Measurements from ENCODE around the gene LINC00237.

The LINC00237 gene

DNA sequence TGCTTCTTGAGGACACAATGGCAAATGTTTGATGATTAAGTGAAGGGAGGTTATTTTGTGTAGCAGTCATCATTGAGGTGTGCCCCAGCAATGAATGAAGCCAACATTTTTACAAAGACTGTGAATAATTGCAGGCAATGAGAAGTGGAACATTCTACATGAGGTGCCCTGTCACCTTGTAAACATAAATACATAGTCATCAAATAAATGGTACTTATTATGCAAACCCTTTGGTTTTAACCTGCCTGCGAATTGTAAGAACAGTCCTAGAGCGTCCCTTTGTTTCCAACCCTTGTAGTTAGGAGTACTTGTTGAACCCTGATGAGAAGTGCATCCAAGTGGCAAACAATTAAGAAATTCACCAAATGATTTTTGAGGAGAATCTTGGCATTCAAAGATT is 12.6 kb upstream of the LINC00237 start:
- H3K27me3 ChIP-seq (replicated peaks; ENCODE audit: insufficient read depth, low read length): no peaks in the 10 kb centered on the region
- DNase-seq: no peak
- H3K36me3 ChIP-seq (replicated peaks; ENCODE audit: insufficient read depth, low read length): no peaks in the 10 kb centered on the region
- no peaks in the 10 kb centered on the region for H3K79me2 ChIP-seq (ENCODE audit: low read length)
- no peaks in the 10 kb centered on the region for H3K4me1 ChIP-seq (ENCODE audit: low read length)
- no peak overlapping the region for H3K4me3 ChIP-seq (ENCODE audit: low read length)
- no peak overlapping the region for H3K4me2 ChIP-seq (ENCODE audit: low read depth, low read length)
- no peak for TF ChIP-seq EZH2 (optimal IDR thresholded peaks at IDR 0.05; ENCODE audit: low read depth, low read length)
- no peak for TF ChIP-seq CTCF (IDR thresholded peaks at IDR 0.05; ENCODE audit: low read length)
- TF ChIP-seq EZH2phosphoT487 (IDR thresholded peaks at IDR 0.05; ENCODE audit: low read length): no peak
- H3K9me3 ChIP-seq (replicated peaks; ENCODE audit: insufficient read depth, low read length): no peaks in the 10 kb centered on the region
- no peaks in the 10 kb centered on the region for H3K9me2 ChIP-seq (replicated peaks; ENCODE audit: insufficient read depth, low read length)
- H3F3A ChIP-seq (ENCODE audit: insufficient read depth, low read length): no peaks in the 10 kb centered on the region
- H4K20me1 ChIP-seq (ENCODE audit: insufficient read depth, low read length): no peaks in the 10 kb centered on the region
- H3K27ac ChIP-seq (ENCODE audit: low read length): no peak overlapping the region
- H2AFZ ChIP-seq (ENCODE audit: low read length): no peak overlapping the region
- H3K9ac ChIP-seq (ENCODE audit: low read length): no peak overlapping the region

GRCh38 chr20:21118138-21118537 is 12.0 kb upstream of the LINC00237 start:
- no peaks in the 10 kb centered on the region for H3K36me3 ChIP-seq (replicated peaks; ENCODE audit: insufficient read depth, low read length)
- H3K79me2 ChIP-seq (ENCODE audit: low read length): no peaks in the 10 kb centered on the region

DNA sequence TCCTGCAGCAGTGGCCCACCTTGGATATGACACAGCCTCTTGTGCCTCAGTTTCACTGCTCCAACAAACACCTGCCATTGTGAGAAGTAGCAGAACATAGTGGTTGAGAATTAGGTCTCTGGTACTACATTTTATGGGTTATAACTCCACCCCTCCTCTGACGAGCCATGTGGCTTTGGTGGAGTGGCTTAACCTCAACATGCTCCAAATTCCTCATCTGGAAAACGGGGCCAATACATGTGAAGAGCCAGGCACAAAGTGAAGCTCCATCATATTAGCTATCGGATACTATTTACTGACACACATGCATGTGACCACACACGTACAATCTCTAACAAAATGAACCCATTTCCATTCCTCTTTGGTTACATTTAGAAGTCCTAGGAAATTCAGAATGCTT is 11.4 kb upstream of the LINC00237 start:
- H3K4me2 ChIP-seq (ENCODE audit: low read depth, low read length): no peak overlapping the region
- H3K9ac ChIP-seq (ENCODE audit: low read length): no peak overlapping the region
- H3K27ac ChIP-seq (ENCODE audit: low read length): no peak overlapping the region
- no peak overlapping the region for H3K4me3 ChIP-seq (ENCODE audit: low read length)
- H3F3A ChIP-seq (ENCODE audit: insufficient read depth, low read length): no peaks in the 10 kb centered on the region
- DNase-seq: no peak
- H3K36me3 ChIP-seq (replicated peaks; ENCODE audit: insufficient read depth, low read length): no peaks in the 10 kb centered on the region
- H2AFZ ChIP-seq (ENCODE audit: low read length): no peak overlapping the region
- no peaks in the 10 kb centered on the region for H3K79me2 ChIP-seq (ENCODE audit: low read length)
- no peaks in the 10 kb centered on the region for H3K9me2 ChIP-seq (replicated peaks; ENCODE audit: insufficient read depth, low read length)
- no peaks in the 10 kb centered on the region for H3K4me1 ChIP-seq (ENCODE audit: low read length)
- no peaks in the 10 kb centered on the region for H3K9me3 ChIP-seq (replicated peaks; ENCODE audit: insufficient read depth, low read length)
- H3K27me3 ChIP-seq (replicated peaks; ENCODE audit: insufficient read depth, low read length): no peaks in the 10 kb centered on the region
- no peak for TF ChIP-seq EZH2phosphoT487 (IDR thresholded peaks at IDR 0.05; ENCODE audit: low read length)
- TF ChIP-seq EZH2 (optimal IDR thresholded peaks at IDR 0.05; ENCODE audit: low read depth, low read length): no peak
- TF ChIP-seq CTCF (IDR thresholded peaks at IDR 0.05; ENCODE audit: low read length): no peak
- no peaks in the 10 kb centered on the region for H4K20me1 ChIP-seq (ENCODE audit: insufficient read depth, low read length)

More at GRCh38 chr20:21118138-21118537, 12.0 kb upstream of the LINC00237 start:
- Histone ChIP-seq H2AFZ (ENCODE audit: low read length) (no peak overlapping the region), H3K9ac (ENCODE audit: low read length) (no peak overlapping the region), H3K4me2 (ENCODE audit: low read depth, low read length) (no peak overlapping the region), H3K27ac (ENCODE audit: low read length) (no peak overlapping the region), H3K27me3 (replicated peaks; ENCODE audit: insufficient read depth, low read length) (no peaks in the 10 kb centered on the region), H3K4me1 (ENCODE audit: low read length) (no peaks in the 10 kb centered on the region), H3K9me3 (replicated peaks; ENCODE audit: insufficient read depth, low read length) (no peaks in the 10 kb centered on the region), H4K20me1 (ENCODE audit: insufficient read depth, low read length) (no peaks in the 10 kb centered on the region), H3K9me2 (replicated peaks; ENCODE audit: insufficient read depth, low read length) (no peaks in the 10 kb centered on the region), H3F3A (ENCODE audit: insufficient read depth, low read length) (no peaks in the 10 kb centered on the region), H3K4me3 (ENCODE audit: low read length) (no peak overlapping the region)
- no peak for TF ChIP-seq EZH2phosphoT487 (IDR thresholded peaks at IDR 0.05; ENCODE audit: low read length)
- TF ChIP-seq EZH2 (optimal IDR thresholded peaks at IDR 0.05; ENCODE audit: low read depth, low read length): no peak
- no peak for TF ChIP-seq CTCF (IDR thresholded peaks at IDR 0.05; ENCODE audit: low read length)
- no peak for DNase-seq

All from MM.1S (cell line).